H1 (cell line): ENCODE data around the gene DHRS7C. TPM values are rescaled to one million over a fixed set of nuclear protein-coding genes. Genes with fewer than 3 reads are reported as not detected.

Experiments
- BACH1 ChIP-seq: IDR thresholded peaks from 2 replicates; pipeline ENCODE4 v1.6.1; 2012; ENCODE audit warnings: low read length, improper control_type of control experiment
- KDM1A ChIP-seq: fragments of 200-600, 300-600 bp; sonication (generic); IDR thresholded peaks from 2 replicates; pipeline ENCODE4 v1.7.1; 2016; ENCODE audit warnings: mild to moderate bottlenecking, low read length, borderline replicate concordance
- KDM5A ChIP-seq: fragments of 200-600 bp; IDR thresholded peaks from 2 replicates; pipeline ENCODE4 v1.7.1; 2012; ENCODE audit warnings: mild to moderate bottlenecking, low read length, inconsistent platforms, mixed read lengths
- NANOG ChIP-seq: IDR thresholded peaks from 2 replicates; pipeline ENCODE4 v1.6.1; 2011; ENCODE audit warnings: low read length, low read depth, mild to moderate bottlenecking, inconsistent platforms; ENCODE audit not compliant: insufficient read depth, poor library complexity, severe bottlenecking
- POLR2AphosphoS5 ChIP-seq: IDR thresholded peaks from 2 replicates; pipeline ENCODE4 v1.6.1; 2011; ENCODE audit warnings: low read depth, low read length
- RFX5 ChIP-seq: IDR thresholded peaks from 2 replicates; pipeline ENCODE4 v1.6.1; 2011; ENCODE audit warnings: low read depth, low read length, improper control_type of control experiment, borderline replicate concordance
- SP1 ChIP-seq: IDR thresholded peaks from 2 replicates; pipeline ENCODE4 v1.6.1; 2011; ENCODE audit warnings: low read depth, low read length
- TEAD4 ChIP-seq: IDR thresholded peaks from 2 replicates; pipeline ENCODE4 v1.6.1; 2012; ENCODE audit warnings: low read depth, low read length, inconsistent platforms, mixed read lengths
- polyA plus RNA-seq, 7 experiments: library from polyadenylated mRNA; depleted of rRNA in 3 of 7; stranded (reverse) in 5 of 7; unstranded in 2 of 7; fragments of >200 nt in 5 of 7; fragments of 200-250 nt in 2 of 7; gene quantifications; 1 replicate in 5 of 7; 2 replicates in 1 of 7; 4 replicates in 1 of 7; pipeline versions ENCODE4 v1.2.1 to v1.2.3, GENCODE V29; 2011 to 2013; ENCODE audit warnings: missing spikeins in 2 of 7, mixed read lengths in 2 of 7
- total RNA-seq: library from RNA; stranded (reverse); fragmentation: NEBNext Ultra II Directional; extraction: Animal tissue kit (Norgen Biotek cat#: 25700); gene quantifications from 2 replicates; pipeline ENCODE4 v1.2.1, GENCODE V29; 2021
- TF ChIP-seq, protein P1 (sequence below): IDR thresholded peaks from 2 replicates; pipeline ENCODE4 v1.6.1; 2011; ENCODE audit warnings: low read length, improper control_type of control experiment

DHRS7C gene
- total and polyA plus RNA-seq, 2 of the 8 experiments (the other 6 are each of a cell fraction or from before 2014, with no cell fraction given) = not detected

DNA sequence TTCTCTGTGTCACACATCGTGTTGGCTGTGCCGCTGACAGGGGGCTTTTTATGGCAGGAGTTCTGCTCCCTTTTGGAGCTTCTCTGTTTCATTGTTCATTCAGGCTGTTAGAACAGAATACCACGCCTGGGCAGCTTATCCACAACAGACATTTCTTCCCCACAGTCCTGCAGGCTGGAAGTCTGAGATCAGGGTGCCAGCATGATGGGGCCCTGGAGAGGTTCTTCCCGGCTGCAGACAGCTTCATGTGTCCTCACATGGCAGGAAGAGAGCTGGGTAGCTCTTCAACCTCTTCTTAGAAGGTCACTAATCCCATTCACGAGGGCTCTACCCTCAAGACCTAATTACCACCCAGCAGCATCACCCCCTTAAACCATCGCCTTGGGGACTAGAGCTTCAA lies 65.1 kb downstream of the DHRS7C start (continued):
- TF ChIP-seq KDM5A = no peak
- TF ChIP-seq SP1 = no peak
- no peak for TF ChIP-seq POLR2AphosphoS5
- TF ChIP-seq, protein P1, sequence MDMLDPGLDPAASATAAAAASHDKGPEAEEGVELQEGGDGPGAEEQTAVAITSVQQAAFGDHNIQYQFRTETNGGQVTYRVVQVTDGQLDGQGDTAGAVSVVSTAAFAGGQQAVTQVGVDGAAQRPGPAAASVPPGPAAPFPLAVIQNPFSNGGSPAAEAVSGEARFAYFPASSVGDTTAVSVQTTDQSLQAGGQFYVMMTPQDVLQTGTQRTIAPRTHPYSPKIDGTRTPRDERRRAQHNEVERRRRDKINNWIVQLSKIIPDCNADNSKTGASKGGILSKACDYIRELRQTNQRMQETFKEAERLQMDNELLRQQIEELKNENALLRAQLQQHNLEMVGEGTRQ = no peak
- TF ChIP-seq NANOG = no peak
- no peak for TF ChIP-seq BACH1
- no peak for TF ChIP-seq TEAD4
- TF ChIP-seq KDM1A = no peak
- TF ChIP-seq RFX5 = no peak
